Smooth muscle cell (in vitro differentiated cells): ENCODE measurements around the gene RIPK1. TPM values are rescaled to one million over a fixed set of nuclear protein-coding genes. Genes with fewer than 3 reads are reported as not detected.
"Not testable (repeated sequence)": the region's sequence is repeated elsewhere in the genome, so short reads cannot be mapped to it uniquely, and the experiment has no call there.

ENCODE experiments used
- DNase-seq: peaks from one replicate; lab custom pipeline; 2025; ENCODE audit not compliant: unreplicated experiment; lab: John Stamatoyannopoulos, UW
- H2AFZ ChIP-seq: fragments of 200-600 bp; sonication (generic); 2 replicates; pipeline ENCODE4 v1.6.0; 2016; ENCODE audit warnings: antibody characterized with exemption, low read depth, mild to moderate bottlenecking
- H3F3A ChIP-seq: fragments of 200-600 bp; sonication (generic); 2 replicates; pipeline ENCODE4 v1.6.0; 2017; ENCODE audit warnings: antibody characterized with exemption, low read depth
- H3K27ac ChIP-seq: fragments of 200-600 bp; sonication (generic); 2 replicates; pipeline ENCODE4 v1.5.1; 2016; ENCODE audit warnings: low read depth, mild to moderate bottlenecking
- H3K27me3 ChIP-seq: fragments of 200-600 bp; sonication (generic); 2 replicates; pipeline ENCODE4 v1.6.1; 2016; ENCODE audit warnings: low read depth, mild to moderate bottlenecking
- H3K36me3 ChIP-seq: fragments of 200-600 bp; sonication (generic); 2 replicates; pipeline ENCODE4 v1.5.1; 2016; ENCODE audit warnings: low read depth
- H3K4me1 ChIP-seq: fragments of 200-600 bp; sonication (generic); 2 replicates; pipeline ENCODE4 v1.5.1; 2016; ENCODE audit warnings: low read depth
- H3K4me2 ChIP-seq: fragments of 200-600 bp; sonication (generic); 2 replicates; pipeline ENCODE4 v1.6.0; 2016; ENCODE audit warnings: mild to moderate bottlenecking
- H3K4me3 ChIP-seq: fragments of 200-600 bp; sonication (generic); 2 replicates; pipeline ENCODE4 v1.5.1; 2016; ENCODE audit warnings: mild to moderate bottlenecking
- H3K79me2 ChIP-seq: fragments of 200-600 bp; sonication (generic); 2 replicates; pipeline ENCODE4 v1.6.0; 2016; ENCODE audit warnings: low read depth, mild to moderate bottlenecking
- H3K9ac ChIP-seq: fragments of 200-600 bp; sonication (generic); 2 replicates; pipeline ENCODE4 v1.6.0; 2016; ENCODE audit warnings: low read depth
- H3K9me3 ChIP-seq: fragments of 200-600 bp; sonication (generic); replicated peaks from 2 replicates; pipeline ENCODE4 v1.5.1; 2016; ENCODE audit warnings: low read depth
- H4K20me1 ChIP-seq: fragments of 200-600 bp; sonication (generic); 2 replicates; pipeline ENCODE4 v1.6.0; 2016; ENCODE audit warnings: low read depth
- CTCF ChIP-seq: fragments of 200-600 bp; sonication (generic); IDR thresholded peaks from 2 replicates; pipeline ENCODE4 v1.5.1; 2017; ENCODE audit warnings: borderline replicate concordance, mild to moderate bottlenecking, antibody characterized with exemption; ENCODE audit not compliant: insufficient read depth, poor library complexity, severe bottlenecking
- WGBS: methylation state at CpG from one replicate; pipeline ENCODE4 v1.1.7; 2016; ENCODE audit warnings: low lambda C conversion rate; 5-methylcytosine and 5-hydroxymethylcytosine counted together
- polyA plus RNA-seq: library from polyadenylated mRNA; unstranded; fragments of >200 nt; fragmentation: Nextera tagmentation; extraction: Ambion mirVana; gene quantifications from 2 replicates; pipeline ENCODE4 v1.2.1, GENCODE V29; 2016
- total RNA-seq: library from RNA; depleted of rRNA; stranded (reverse); fragments of >200 nt; gene quantifications from 2 replicates; pipeline ENCODE4 v1.2.3, GENCODE V29; 2014

The RIPK1 gene
- total and polyA plus RNA-seq, 2 experiments from 2014 or later: 8.7 to 12.2 TPM

GRCh38 chr6:3144571-3144970, 76.3 kb downstream of the RIPK1 start:
- Histone ChIP-seq H3K9me3 (no peaks in the 10 kb centered on the region), H2AFZ (no peak overlapping the region), H4K20me1 (no peaks in the 10 kb centered on the region), H3F3A (no peaks in the 10 kb centered on the region), H3K36me3 (no peaks in the 10 kb centered on the region), H3K4me3 (no peak overlapping the region), H3K79me2 (no peaks in the 10 kb centered on the region), H3K27ac (no peak overlapping the region), H3K4me1 (no peaks in the 10 kb centered on the region), H3K4me2 (no peak overlapping the region), H3K9ac (no peak overlapping the region), H3K27me3 (no peaks in the 10 kb centered on the region)
- no peak for DNase-seq
- no peak for TF ChIP-seq CTCF
- 81% methylated on average over 8 of the region's 8 CpGs for WGBS

DNA sequence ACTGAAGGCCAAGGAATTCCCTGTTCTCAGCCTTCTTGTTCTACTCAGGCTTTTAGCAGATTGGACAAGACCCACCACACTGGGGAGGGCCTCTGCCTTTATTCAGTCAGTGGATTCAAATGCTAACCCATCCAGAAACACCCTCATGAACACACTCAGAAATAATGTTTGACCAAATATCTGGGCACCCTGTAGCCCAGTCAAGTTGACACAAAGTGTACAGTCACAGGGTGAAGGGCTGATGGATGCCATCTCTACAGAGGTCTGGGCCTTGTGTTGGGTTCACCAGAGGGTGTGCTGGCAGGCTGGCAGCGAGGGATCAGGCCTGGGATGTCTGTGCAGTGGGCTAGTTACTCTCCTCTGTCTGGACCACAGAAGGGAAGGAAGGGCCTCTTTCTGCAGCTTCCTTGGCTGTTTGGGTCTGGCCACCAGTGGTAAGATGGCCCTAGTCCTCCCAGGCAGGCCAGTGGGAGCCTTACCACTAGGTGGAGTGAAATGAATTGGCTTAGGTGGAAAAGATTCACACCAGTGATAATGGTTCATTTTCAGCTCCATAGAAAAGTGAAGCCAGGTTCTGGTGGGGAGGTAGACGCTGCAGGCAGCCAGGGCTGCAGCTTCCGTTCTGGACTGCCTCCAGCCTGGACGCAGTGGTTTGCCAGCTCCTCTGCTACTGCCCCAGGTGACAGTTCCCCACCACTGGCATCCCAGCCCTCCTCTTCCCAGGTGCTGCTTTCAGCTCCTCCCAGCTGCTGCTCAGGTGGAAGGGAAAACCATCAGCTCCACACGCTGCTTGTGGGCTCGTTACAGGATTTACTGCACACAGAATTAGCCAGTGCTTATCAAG, 79.8 kb downstream of the RIPK1 start:
- no peak for TF ChIP-seq CTCF
- no peaks in the 10 kb centered on the region for H3K79me2 ChIP-seq
- H3K9me3 ChIP-seq: no peaks in the 10 kb centered on the region
- H3K4me1 ChIP-seq: no peaks in the 10 kb centered on the region
- no peak overlapping the region for H3K27ac ChIP-seq
- H2AFZ ChIP-seq: no peak overlapping the region
- H3K27me3 ChIP-seq: no peaks in the 10 kb centered on the region
- peaks cover under 1% of the 10 kb centered on the region for H4K20me1 ChIP-seq
- H3K9ac ChIP-seq: no peak overlapping the region
- H3K4me2 ChIP-seq: no peak overlapping the region
- peaks cover 11% of the 10 kb centered on the region for H3F3A ChIP-seq
- DNase-seq: no peak
- WGBS: 93% methylated on average over 6 of the region's 6 CpGs
- no peaks in the 10 kb centered on the region for H3K36me3 ChIP-seq
- no peak overlapping the region for H3K4me3 ChIP-seq

- Histone ChIP-seq H3K27me3 (no peaks in the 10 kb centered on the region), H4K20me1 (peaks cover 26% of the 10 kb centered on the region), H3K9me3 (no peaks in the 10 kb centered on the region), H3K4me2 (no peak overlapping the region), H3K9ac (no peak overlapping the region), H3K27ac (no peak overlapping the region), H3K36me3 (peaks cover 4% of the 10 kb centered on the region), H3K4me3 (no peak overlapping the region), H3K4me1 (no peaks in the 10 kb centered on the region), H3K79me2 (peaks cover 3% of the 10 kb centered on the region), H3F3A (peaks cover 11% of the 10 kb centered on the region), H2AFZ (no peak overlapping the region)
- WGBS: 81% methylated on average over 5 of the region's 5 CpGs
- TF ChIP-seq CTCF: no peak
- DNase-seq: no peak
Measured at GRCh38 chr6:3151691-3152090, 83.4 kb downstream of the RIPK1 start.

GRCh38 chr6:3152689-3153088, 84.4 kb downstream of the RIPK1 start:
- H3K4me3 ChIP-seq: no peak overlapping the region
- WGBS: 92% methylated on average over 3 of the region's 3 CpGs
- H4K20me1 ChIP-seq: peaks cover 31% of the 10 kb centered on the region
- no peak overlapping the region for H3K9ac ChIP-seq
- DNase-seq: no peak
- no peak for TF ChIP-seq CTCF
- peaks cover 11% of the 10 kb centered on the region for H3F3A ChIP-seq
- H3K4me1 ChIP-seq: no peaks in the 10 kb centered on the region
- H2AFZ ChIP-seq: no peak overlapping the region
- no peak overlapping the region for H3K4me2 ChIP-seq
- no peak overlapping the region for H3K27ac ChIP-seq
- no peaks in the 10 kb centered on the region for H3K9me3 ChIP-seq
- no peaks in the 10 kb centered on the region for H3K27me3 ChIP-seq
- peaks cover 9% of the 10 kb centered on the region for H3K79me2 ChIP-seq
- H3K36me3 ChIP-seq: peaks cover 4% of the 10 kb centered on the region

DNA sequence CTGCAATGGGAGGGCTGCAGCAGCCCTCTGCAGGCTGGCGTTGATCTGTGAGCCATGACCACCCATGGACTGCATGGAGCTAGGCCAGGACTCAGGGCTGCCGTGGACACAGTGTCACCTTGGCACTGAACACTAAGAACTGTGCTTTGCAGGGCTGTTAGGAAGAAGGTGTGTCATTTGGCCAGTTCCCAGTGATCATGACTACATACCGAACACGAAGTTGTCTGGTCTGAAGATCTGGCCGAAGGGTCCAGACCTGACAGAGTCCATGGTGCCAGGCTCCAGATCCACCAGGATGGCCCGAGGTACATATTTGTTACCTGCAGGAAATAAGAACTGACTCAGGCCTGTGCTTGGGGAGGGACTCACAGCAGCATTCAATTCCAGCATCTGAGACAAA, 87.1 kb downstream of the RIPK1 start:
- H3K4me2 ChIP-seq, H3K36me3 ChIP-seq, H3K27ac ChIP-seq, H3K27me3 ChIP-seq, H3K79me2 ChIP-seq, DNase-seq, H3K4me3 ChIP-seq, H3K9me3 ChIP-seq, H2AFZ ChIP-seq, H3K9ac ChIP-seq: not testable (repeated sequence)
- WGBS: 94% methylated on average over 6 of the region's 6 CpGs
- Histone ChIP-seq H3F3A (peaks cover 31% of the 10 kb centered on the region), H4K20me1 (peaks cover 31% of the 10 kb centered on the region), H3K4me1 (peaks cover 17% of the 10 kb centered on the region)
